ENCODE results near the gene WNT5B.
"Not testable (repeated sequence)": the region's sequence is repeated elsewhere in the genome, so short reads cannot be mapped to it uniquely, and the experiment has no call there.

Gene WNT5B

GRCh38 chr12:1598757-1599156 is 30.3 kb upstream of the WNT5B start:
- H2AFZ ChIP-seq (ENCODE audit: low read depth, low read length, severe bottlenecking) = no peak overlapping the region
- H3K27me3 ChIP-seq (ENCODE audit: low read length) = no peaks in the 10 kb centered on the region
- no peaks in the 10 kb centered on the region for H3K9me2 ChIP-seq (replicated peaks; ENCODE audit: insufficient read depth, low read length)
- no peak overlapping the region for H3K9ac ChIP-seq (ENCODE audit: low read length)
- no peaks in the 10 kb centered on the region for H3K79me2 ChIP-seq (ENCODE audit: insufficient read depth, low read length)
- H4K20me1 ChIP-seq (ENCODE audit: low read depth, low read length) = no peaks in the 10 kb centered on the region
- H3K4me3 ChIP-seq (ENCODE audit: insufficient read depth, low read length, poor library complexity, severe bottlenecking) = no peak overlapping the region
- H3K4me2 ChIP-seq (ENCODE audit: low read depth, low read length, poor library complexity, severe bottlenecking) = no peak overlapping the region
- no peak overlapping the region for H3K27ac ChIP-seq (ENCODE audit: low read depth, low read length)
- no peaks in the 10 kb centered on the region for H3K36me3 ChIP-seq (ENCODE audit: low read length)
- peaks cover 7% of the 10 kb centered on the region for H3F3A ChIP-seq (ENCODE audit: insufficient read depth)
- TF ChIP-seq CTCF (IDR thresholded peaks at IDR 0.05; ENCODE audit: insufficient read depth, low read length, poor library complexity, severe bottlenecking) (no peak), EZH2phosphoT487 (conservative IDR thresholded peaks at IDR 0.05; ENCODE audit: low read length) (no peak)
- H3K9me3 ChIP-seq (ENCODE audit: insufficient read depth, low read length) = no peaks in the 10 kb centered on the region

GRCh38 chr12:1602706-1603105 is 26.3 kb upstream of the WNT5B start:
- not testable (repeated sequence) for H2AFZ ChIP-seq (ENCODE audit: low read depth, low read length, severe bottlenecking); H3F3A ChIP-seq (ENCODE audit: insufficient read depth); H3K9ac ChIP-seq (ENCODE audit: low read length); H3K27ac ChIP-seq (ENCODE audit: low read depth, low read length); H3K79me2 ChIP-seq (ENCODE audit: insufficient read depth, low read length); H3K36me3 ChIP-seq (ENCODE audit: low read length); H3K4me3 ChIP-seq (ENCODE audit: insufficient read depth, low read length, poor library complexity, severe bottlenecking); H4K20me1 ChIP-seq (ENCODE audit: low read depth, low read length); H3K4me2 ChIP-seq (ENCODE audit: low read depth, low read length, poor library complexity, severe bottlenecking); H3K9me3 ChIP-seq (ENCODE audit: insufficient read depth, low read length); H3K27me3 ChIP-seq (ENCODE audit: low read length); H3K9me2 ChIP-seq (replicated peaks; ENCODE audit: insufficient read depth, low read length)

GRCh38 chr12:1603269-1603993 is 25.6 kb upstream of the WNT5B start:
- TF ChIP-seq CTCF (IDR thresholded peaks at IDR 0.05; ENCODE audit: insufficient read depth, low read length, poor library complexity, severe bottlenecking) (no peak), EZH2phosphoT487 (conservative IDR thresholded peaks at IDR 0.05; ENCODE audit: low read length) (no peak)
- Histone ChIP-seq H3K9ac (ENCODE audit: low read length) (no peak overlapping the region), H3K4me3 (ENCODE audit: insufficient read depth, low read length, poor library complexity, severe bottlenecking) (no peak overlapping the region), H3F3A (ENCODE audit: insufficient read depth) (no peaks in the 10 kb centered on the region; the same call in 1 of the 2 replicates), H3K9me2 (replicated peaks; ENCODE audit: insufficient read depth, low read length) (no peaks in the 10 kb centered on the region), H2AFZ (ENCODE audit: low read depth, low read length, severe bottlenecking) (no peak overlapping the region), H3K27me3 (ENCODE audit: low read length) (no peaks in the 10 kb centered on the region), H4K20me1 (ENCODE audit: low read depth, low read length) (no peaks in the 10 kb centered on the region), H3K27ac (ENCODE audit: low read depth, low read length) (no peak overlapping the region), H3K4me2 (ENCODE audit: low read depth, low read length, poor library complexity, severe bottlenecking) (no peak overlapping the region), H3K36me3 (ENCODE audit: low read length) (no peaks in the 10 kb centered on the region), H3K9me3 (ENCODE audit: insufficient read depth, low read length) (no peaks in the 10 kb centered on the region), H3K79me2 (ENCODE audit: insufficient read depth, low read length) (no peaks in the 10 kb centered on the region)

- H2AFZ ChIP-seq (ENCODE audit: low read depth, low read length, severe bottlenecking) = no peak overlapping the region
- H3K9ac ChIP-seq (ENCODE audit: low read length) = no peak overlapping the region
- no peaks in the 10 kb centered on the region for H3K36me3 ChIP-seq (ENCODE audit: low read length)
- H3K9me3 ChIP-seq (ENCODE audit: insufficient read depth, low read length) = no peaks in the 10 kb centered on the region
- H3K4me2 ChIP-seq (ENCODE audit: low read depth, low read length, poor library complexity, severe bottlenecking) = no peak overlapping the region
- H3K4me3 ChIP-seq (ENCODE audit: insufficient read depth, low read length, poor library complexity, severe bottlenecking) = no peak overlapping the region
- H3K9me2 ChIP-seq (replicated peaks; ENCODE audit: insufficient read depth, low read length) = no peaks in the 10 kb centered on the region
- H3K27me3 ChIP-seq (ENCODE audit: low read length) = no peaks in the 10 kb centered on the region
- TF ChIP-seq EZH2phosphoT487 (conservative IDR thresholded peaks at IDR 0.05; ENCODE audit: low read length) = no peak
- no peak for TF ChIP-seq CTCF (IDR thresholded peaks at IDR 0.05; ENCODE audit: insufficient read depth, low read length, poor library complexity, severe bottlenecking)
- H3K79me2 ChIP-seq (ENCODE audit: insufficient read depth, low read length) = no peaks in the 10 kb centered on the region
- H4K20me1 ChIP-seq (ENCODE audit: low read depth, low read length) = no peaks in the 10 kb centered on the region
- no peaks in the 10 kb centered on the region; the same call in 1 of the 2 replicates for H3F3A ChIP-seq (ENCODE audit: insufficient read depth)
- H3K27ac ChIP-seq (ENCODE audit: low read depth, low read length) = no peak overlapping the region
These were observed 24.6 kb upstream of the WNT5B start for GRCh38 chr12:1604464-1604863.
